Glutamatergic neuron (in vitro differentiated cells): ENCODE data around the gene MS4A15. TPM values are rescaled to one million over a fixed set of nuclear protein-coding genes. Genes with fewer than 3 reads are reported as not detected.
A peak's percentile ranks its signal among the peaks of the same experiment; 100 is the strongest.

Experiments used
- DNase-seq: peaks from one replicate; pipeline ENCODE4 v3.0.0; 2022
- H3K27ac Mint-ChIP-seq: one replicate; pipeline ENCODE4 v1.8.0; 2020; ENCODE audit warnings: mild to moderate bottlenecking, mixed read lengths, inconsistent platforms; ENCODE audit not compliant: unreplicated experiment
- H3K27me3 Mint-ChIP-seq: one replicate; pipeline ENCODE4 v1.8.0; 2020; ENCODE audit warnings: mild to moderate bottlenecking, moderate library complexity, mixed read lengths, inconsistent platforms; ENCODE audit not compliant: unreplicated experiment
- H3K36me3 Mint-ChIP-seq: one replicate; pipeline ENCODE4 v1.8.0; 2020; ENCODE audit warnings: mild to moderate bottlenecking, mixed read lengths, inconsistent platforms; ENCODE audit not compliant: unreplicated experiment
- H3K4me1 Mint-ChIP-seq: one replicate; pipeline ENCODE4 v1.8.0; 2020; ENCODE audit warnings: mild to moderate bottlenecking, low read depth, mixed read lengths, inconsistent platforms; ENCODE audit not compliant: unreplicated experiment
- H3K4me3 Mint-ChIP-seq: one replicate; pipeline ENCODE4 v1.8.0; 2020; ENCODE audit warnings: mild to moderate bottlenecking, mixed read lengths, inconsistent platforms; ENCODE audit not compliant: unreplicated experiment
- H3K9me3 Mint-ChIP-seq: one replicate; pipeline ENCODE4 v1.8.0; 2020; ENCODE audit warnings: mild to moderate bottlenecking, moderate library complexity, mixed read lengths, inconsistent platforms; ENCODE audit not compliant: unreplicated experiment
- total RNA-seq: library from RNA; stranded (reverse); fragmentation: NEBNext Ultra II Directional; extraction: Animal tissue kit (Norgen Biotek cat#: 25700); gene quantifications from one replicate; pipeline ENCODE4 v1.2.1, GENCODE V29; 2021; ENCODE audit not compliant: unreplicated experiment
- TF ChIP-seq, protein P1 (sequence below): fragments of 200-600 bp; sonication (generic); IDR thresholded peaks from one replicate; pipeline ENCODE4 v1.5.0; 2021; ENCODE audit not compliant: partially characterized antibody, unreplicated experiment

Gene MS4A15
- total RNA-seq, 1 donor from 2014 or later: not detected

DNA sequence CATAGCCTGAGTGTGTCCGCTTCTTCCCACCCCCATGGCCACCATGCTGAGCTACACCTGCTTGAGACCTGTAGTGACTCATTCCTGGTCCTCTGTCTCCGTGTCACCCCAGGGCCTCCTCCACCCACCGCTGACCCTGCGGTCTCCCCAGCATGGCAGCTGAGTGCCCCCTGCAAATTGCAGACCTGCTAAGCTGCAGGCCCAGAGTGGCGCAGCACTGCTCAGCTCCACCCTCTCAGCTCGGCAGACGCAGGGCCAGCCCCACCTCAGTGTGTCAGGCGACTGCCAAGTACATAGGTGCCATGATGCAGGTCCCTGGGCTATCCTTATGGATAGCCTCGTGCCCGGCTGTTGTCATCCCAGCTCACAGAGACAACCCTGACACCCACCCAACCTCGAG lies 13.1 kb downstream of the MS4A15 start:
- Mint-ChIP-seq H3K9me3 (peaks cover 8% of the 10 kb centered on the region), H3K4me3 (no peak overlapping the region), H3K36me3 (no peaks in the 10 kb centered on the region), H3K4me1 (peaks cover 3% of the 10 kb centered on the region), H3K27me3 (peaks cover 10% of the 10 kb centered on the region), H3K27ac (no peak overlapping the region)
- DNase-seq: no peak
- TF ChIP-seq, protein P1, sequence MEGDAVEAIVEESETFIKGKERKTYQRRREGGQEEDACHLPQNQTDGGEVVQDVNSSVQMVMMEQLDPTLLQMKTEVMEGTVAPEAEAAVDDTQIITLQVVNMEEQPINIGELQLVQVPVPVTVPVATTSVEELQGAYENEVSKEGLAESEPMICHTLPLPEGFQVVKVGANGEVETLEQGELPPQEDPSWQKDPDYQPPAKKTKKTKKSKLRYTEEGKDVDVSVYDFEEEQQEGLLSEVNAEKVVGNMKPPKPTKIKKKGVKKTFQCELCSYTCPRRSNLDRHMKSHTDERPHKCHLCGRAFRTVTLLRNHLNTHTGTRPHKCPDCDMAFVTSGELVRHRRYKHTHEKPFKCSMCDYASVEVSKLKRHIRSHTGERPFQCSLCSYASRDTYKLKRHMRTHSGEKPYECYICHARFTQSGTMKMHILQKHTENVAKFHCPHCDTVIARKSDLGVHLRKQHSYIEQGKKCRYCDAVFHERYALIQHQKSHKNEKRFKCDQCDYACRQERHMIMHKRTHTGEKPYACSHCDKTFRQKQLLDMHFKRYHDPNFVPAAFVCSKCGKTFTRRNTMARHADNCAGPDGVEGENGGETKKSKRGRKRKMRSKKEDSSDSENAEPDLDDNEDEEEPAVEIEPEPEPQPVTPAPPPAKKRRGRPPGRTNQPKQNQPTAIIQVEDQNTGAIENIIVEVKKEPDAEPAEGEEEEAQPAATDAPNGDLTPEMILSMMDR: no peak

DNA sequence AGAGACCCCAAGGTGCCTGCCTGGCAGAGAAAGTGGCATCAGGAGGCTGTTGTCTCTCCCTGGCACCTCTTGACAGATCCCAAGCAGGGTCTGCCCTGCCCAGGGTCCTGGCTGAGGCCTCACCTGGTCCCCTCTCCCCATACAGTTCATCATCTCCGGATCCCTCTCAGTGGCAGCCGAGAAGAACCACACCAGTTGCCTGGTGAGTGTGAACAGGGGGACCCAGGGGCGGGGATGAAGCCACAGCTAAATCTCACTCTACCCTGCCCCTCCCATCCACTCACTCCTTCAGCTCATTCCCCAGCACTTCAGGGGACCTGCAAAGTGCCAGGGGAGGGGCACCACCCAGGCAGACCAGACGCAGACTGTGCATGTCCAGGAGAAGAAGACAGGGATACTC lies 14.5 kb downstream of the MS4A15 start:
- peaks cover 14% of the 10 kb centered on the region for H3K9me3 Mint-ChIP-seq
- H3K4me3 Mint-ChIP-seq: no peak overlapping the region
- peaks cover 13% of the 10 kb centered on the region for H3K27me3 Mint-ChIP-seq
- H3K36me3 Mint-ChIP-seq: no peaks in the 10 kb centered on the region
- peaks cover 9% of the 10 kb centered on the region for H3K4me1 Mint-ChIP-seq
- no peak for DNase-seq
- no peak overlapping the region for H3K27ac Mint-ChIP-seq
- TF ChIP-seq, protein P1: no peak

DNA sequence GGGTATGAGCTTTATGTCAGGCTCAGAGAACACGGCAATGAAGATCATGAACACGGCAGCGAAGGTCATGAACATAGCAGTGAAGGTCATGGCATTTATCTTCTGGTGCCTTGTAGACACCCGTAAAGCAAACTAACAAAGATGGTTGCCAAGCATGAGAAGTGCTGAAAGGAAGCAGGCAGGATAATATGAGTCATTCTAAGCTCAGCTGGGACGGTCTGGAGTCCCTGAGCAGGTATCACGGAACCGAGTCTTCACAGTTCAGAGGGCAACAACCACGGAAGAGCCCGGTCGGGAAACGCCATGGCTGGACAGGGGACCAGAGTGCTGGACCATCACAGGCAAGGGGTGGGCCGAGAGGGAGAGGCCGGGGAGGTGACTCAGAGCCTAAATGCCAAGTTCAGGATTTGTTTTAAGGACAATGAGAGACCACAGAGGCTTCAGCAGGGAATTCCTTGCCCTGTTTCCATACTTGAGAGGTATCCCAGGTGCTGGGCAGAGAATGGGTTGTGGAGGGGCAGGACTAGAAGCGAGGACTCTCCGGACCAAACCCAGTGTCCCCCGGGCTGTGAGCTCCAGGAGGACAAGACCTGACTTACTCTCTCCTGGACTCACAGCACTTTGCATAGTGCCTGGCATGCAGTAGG lies 15.3 kb downstream of the MS4A15 start:
- Mint-ChIP-seq H3K36me3 (no peaks in the 10 kb centered on the region), H3K27me3 (peaks cover 12% of the 10 kb centered on the region), H3K9me3 (peaks cover 18% of the 10 kb centered on the region), H3K27ac (no peak overlapping the region), H3K4me1 (peaks cover 12% of the 10 kb centered on the region), H3K4me3 (no peak overlapping the region)
- TF ChIP-seq, protein P1: no peak
- DNase-seq: no peak

DNA sequence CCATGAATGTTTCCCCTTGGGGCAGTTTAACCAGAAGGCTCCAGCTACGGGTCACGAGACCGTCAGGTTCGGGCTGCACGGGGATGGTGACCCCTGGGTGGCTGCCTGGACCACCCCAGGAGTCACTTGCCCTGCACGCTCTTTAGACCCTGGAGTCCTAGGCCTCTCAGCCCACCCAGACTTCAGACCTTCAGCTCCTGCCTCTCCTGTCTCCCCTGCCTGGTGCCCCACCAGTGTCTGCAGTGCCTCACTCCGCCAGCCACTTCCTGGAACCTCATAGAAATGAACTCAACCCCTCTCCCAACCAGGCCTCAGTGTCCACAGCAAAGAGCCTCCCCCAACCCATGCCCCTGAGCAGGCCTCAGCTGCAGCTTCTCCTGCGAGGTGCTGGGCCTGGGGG lies 16.0 kb downstream of the MS4A15 start:
- Mint-ChIP-seq H3K27ac (no peak overlapping the region), H3K4me3 (no peak overlapping the region), H3K36me3 (no peaks in the 10 kb centered on the region), H3K4me1 (peaks cover 12% of the 10 kb centered on the region), H3K9me3 (peaks cover 18% of the 10 kb centered on the region), H3K27me3 (peaks cover 14% of the 10 kb centered on the region)
- TF ChIP-seq, protein P1: no peak
- no peak for DNase-seq

DNA sequence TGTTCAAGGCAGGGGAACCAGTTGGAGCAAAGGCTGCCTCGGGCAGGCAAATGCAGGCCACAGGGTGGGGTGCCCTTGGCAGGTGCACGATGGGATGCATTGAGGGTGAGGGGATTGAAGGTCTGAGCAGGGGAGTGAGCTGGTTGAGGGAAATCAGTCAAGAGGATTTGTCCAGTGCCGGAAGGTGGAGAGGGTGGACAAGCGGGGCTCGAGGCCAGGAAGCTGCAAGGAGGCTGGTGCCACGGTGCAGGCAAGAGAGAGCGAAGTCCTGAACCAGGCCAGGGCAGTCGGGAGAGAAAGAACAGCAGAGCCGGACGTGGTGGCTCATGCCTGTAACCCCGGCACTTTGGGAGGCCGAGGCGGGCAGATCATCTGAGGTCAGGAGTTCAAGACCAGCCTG lies 18.1 kb downstream of the MS4A15 start:
- peaks cover 12% of the 10 kb centered on the region for H3K4me1 Mint-ChIP-seq

More for the DNA sequence above, 18.1 kb downstream of the MS4A15 start:
- Mint-ChIP-seq H3K27me3 (peaks cover 14% of the 10 kb centered on the region), H3K36me3 (no peaks in the 10 kb centered on the region), H3K9me3 (peaks cover 12% of the 10 kb centered on the region), H3K4me3 (no peak overlapping the region), H3K27ac (peak overlapping the region; percentile 31)
- TF ChIP-seq, protein P1: no peak
- DNase-seq: no peak
